Aorta (tissue), 5 donors: ENCODE measurements around the gene LIMS4. TPM values are rescaled to one million over a fixed set of nuclear protein-coding genes. Genes with fewer than 3 reads are reported as not detected.
A peak's percentile ranks its signal among the peaks of the same experiment; 100 is the strongest.
"Not testable (repeated sequence)": the region's sequence is repeated elsewhere in the genome, so short reads cannot be mapped to it uniquely, and the experiment has no call there.

ENCODE experiments used
- ATAC-seq: fragments of 200-7000 bp; cut with Tn5 transposase; one replicate; pipeline ENCODE4 v1.9.1; 2022; ENCODE audit warnings: moderate library complexity; ENCODE audit not compliant: low FRiP score
- DNase-seq, 2 donors: peaks; one replicate each; pipeline ENCODE4 v3.0.0-alpha.2; 2020
- H3K27ac ChIP-seq, 2 donors: one replicate each; pipeline ENCODE4 v1.5.1; 2013; ENCODE audit warnings: low read length in 2 of 2, mild to moderate bottlenecking in 2 of 2, moderate library complexity in 2 of 2, control low read depth in 1 of 2, inconsistent platforms in 1 of 2, low read depth in 1 of 2
- H3K27me3 ChIP-seq, 2 donors: one replicate each; pipeline ENCODE4 v1.6.1; 2013; ENCODE audit warnings: control low read depth in 1 of 2, low read length in 1 of 2, mild to moderate bottlenecking in 1 of 2, moderate library complexity in 1 of 2; ENCODE audit not compliant: insufficient read depth in 2 of 2, control insufficient read depth in 1 of 2
- H3K36me3 ChIP-seq, 2 donors: one replicate each; pipeline ENCODE4 v1.6.1; 2013; ENCODE audit warnings: control low read depth in 1 of 2, low read length in 1 of 2, mild to moderate bottlenecking in 1 of 2; ENCODE audit not compliant: insufficient read depth in 2 of 2, control insufficient read depth in 1 of 2
- H3K4me1 ChIP-seq, 2 donors: one replicate each; pipeline ENCODE4 v1.6.1; 2013; ENCODE audit warnings: low read length in 2 of 2, control low read depth in 1 of 2, mild to moderate bottlenecking in 1 of 2, moderate library complexity in 1 of 2; ENCODE audit not compliant: insufficient read depth in 2 of 2, control insufficient read depth in 1 of 2
- H3K4me3 ChIP-seq, 2 donors: one replicate each; pipeline ENCODE4 v1.5.1; 2013; ENCODE audit warnings: low read length in 2 of 2, control low read depth in 1 of 2, mild to moderate bottlenecking in 1 of 2
- H3K9me3 ChIP-seq: one replicate; pipeline ENCODE4 v1.6.1; 2013; ENCODE audit warnings: mild to moderate bottlenecking, low read length; ENCODE audit not compliant: control insufficient read depth
- WGBS, 2 donors: extraction: QIAGEN DNeasy Blood & Tissue Kit; methylation state at CpG; one replicate each; pipeline ENCODE4 v1.1.7; 2013; 5-methylcytosine and 5-hydroxymethylcytosine counted together
- intact Hi-C, 2 donors: fragments of 100-400 bp; cut with DNase I; formaldehyde crosslinking; loops; one replicate each; pipeline versions ENCODE4 v1.14.2 to v1.15.0; 2022
- polyA plus RNA-seq, 2 donors: library from polyadenylated mRNA; stranded (reverse); fragments of 200-250 nt; gene quantifications; one replicate each; pipeline ENCODE4 v1.2.3, GENCODE V29; 2013
- total RNA-seq, 2 donors: library from RNA; stranded (reverse); fragmentation: NEBNext Ultra II Directional; extraction: Animal tissue kit (Norgen Biotek cat#: 25700); gene quantifications; one replicate each; pipeline ENCODE4 v1.2.1, GENCODE V29; 2021
- donor health status: healthy with polysubstance abuse.
- donor health status: Bipolar disorder and iron deficiency.
- donor health status: DM: no; HTN: no; CAD: no.
- donor health status: DM: no; HTN: no; CAD: no.
- donor health status: DM: yes; HTN: yes; CAD: no.

The LIMS4 gene
- total and polyA plus RNA-seq, 4 donors, result 16.0 to 69.1 (median 19.8) TPM

DNA sequence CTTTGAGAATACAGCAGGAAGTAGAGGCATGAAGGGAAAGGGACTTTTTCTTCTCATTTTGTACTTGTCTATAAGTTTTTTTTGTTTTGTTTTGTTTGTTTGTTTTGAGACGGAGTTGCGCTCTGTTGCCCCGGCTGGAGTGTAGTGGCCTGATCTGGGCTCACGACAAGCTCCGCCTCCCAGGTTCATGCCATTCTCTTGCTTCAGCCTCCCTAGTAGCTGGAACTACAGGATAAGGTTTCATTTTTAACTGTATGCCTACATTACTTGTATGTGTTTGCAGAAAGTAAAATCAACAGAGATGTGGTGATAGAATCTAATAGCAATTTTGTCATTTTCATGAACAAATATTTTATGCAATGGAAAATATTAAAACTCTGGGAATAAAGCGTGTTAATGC lies 38.1 kb downstream of the LIMS4 start:
- H3K27ac ChIP-seq, ATAC-seq, H3K4me3 ChIP-seq, H3K4me1 ChIP-seq, DNase-seq, H3K9me3 ChIP-seq, intact Hi-C loops, H3K27me3 ChIP-seq, H3K36me3 ChIP-seq: not testable (repeated sequence)
- no CpG with 5 or more reads among the region's 6 CpGs for WGBS, 2 donors

DNA sequence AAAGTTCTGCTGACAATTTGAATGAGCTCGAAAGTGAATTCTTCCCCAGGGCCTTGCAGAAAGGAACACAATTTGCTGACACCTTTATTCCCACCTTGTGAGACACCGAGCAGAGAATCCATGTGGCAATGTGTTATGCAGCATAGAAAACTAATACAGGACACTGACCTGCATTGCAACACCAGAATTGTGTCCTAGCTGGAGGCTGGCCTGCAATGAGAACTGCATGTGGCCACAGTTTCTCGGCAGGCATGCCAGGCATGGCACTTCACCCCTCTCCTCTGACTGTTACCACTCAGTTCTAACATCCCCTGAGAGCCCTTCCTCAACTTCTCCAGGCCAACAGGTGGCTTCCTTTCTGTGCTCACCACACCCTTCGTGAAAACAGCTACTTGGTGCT lies 46.9 kb downstream of the LIMS4 start:
- ATAC-seq, H3K27me3 ChIP-seq, H3K4me3 ChIP-seq, H3K36me3 ChIP-seq, H3K27ac ChIP-seq, intact Hi-C loops, DNase-seq, H3K4me1 ChIP-seq, H3K9me3 ChIP-seq: not testable (repeated sequence)
- WGBS, 2 donors, result 97 to 100% methylated on average over 1 of the region's 4 CpGs

DNA sequence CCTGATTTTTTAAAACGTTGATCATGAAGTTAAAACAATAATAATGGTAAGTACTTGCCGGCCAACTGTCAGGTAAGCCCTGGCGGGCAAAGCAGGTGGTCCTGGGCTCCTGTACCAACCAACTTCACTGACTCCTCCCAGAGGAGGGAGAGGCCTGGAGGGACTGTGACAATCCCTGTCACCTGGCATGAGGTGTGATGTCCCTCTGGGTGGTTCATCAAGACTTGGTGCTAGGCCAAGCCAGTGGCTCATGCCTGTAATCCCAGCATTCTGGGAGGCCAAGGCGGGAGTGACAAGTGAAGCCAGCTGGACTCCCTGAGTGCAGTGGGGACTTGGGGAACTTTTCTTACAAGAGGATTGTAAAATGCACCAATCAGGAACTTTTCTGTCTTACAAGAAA lies 48.2 kb downstream of the LIMS4 start:
- H3K27me3 ChIP-seq, intact Hi-C loops, H3K36me3 ChIP-seq, H3K9me3 ChIP-seq, H3K4me3 ChIP-seq, H3K4me1 ChIP-seq, ATAC-seq, H3K27ac ChIP-seq, DNase-seq: not testable (repeated sequence)
- WGBS, 2 donors, result 100% methylated on average over 1 to 2 of the region's 4 CpGs

DNA sequence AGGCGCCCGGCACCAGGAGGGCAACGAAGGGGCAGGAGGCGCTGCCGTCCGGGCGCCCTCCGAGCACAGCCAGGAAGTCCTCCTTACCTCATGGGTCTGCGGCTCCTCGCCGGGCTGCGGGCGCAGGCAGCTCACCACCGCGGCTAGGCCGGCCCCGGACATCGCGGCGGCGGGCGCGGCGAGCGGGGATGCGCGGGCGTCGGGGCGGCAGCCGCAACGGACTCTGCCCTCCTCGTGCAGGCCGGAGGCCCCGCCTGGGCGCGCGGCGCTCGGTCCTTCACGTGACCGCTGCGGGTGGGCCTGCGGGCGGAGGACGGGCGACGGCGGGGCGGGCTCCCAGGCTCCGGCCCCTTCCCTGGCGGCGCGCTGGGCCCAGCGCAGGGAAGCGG lies 49.0 kb downstream of the LIMS4 start:
- H3K4me1 ChIP-seq, H3K4me3 ChIP-seq, DNase-seq, H3K9me3 ChIP-seq, intact Hi-C loops, H3K27me3 ChIP-seq, H3K27ac ChIP-seq, H3K36me3 ChIP-seq: not testable (repeated sequence)
- WGBS, 2 donors, result no CpG with 5 or more reads among the region's 56 CpGs
- peak; percentile 38 for ATAC-seq

DNA sequence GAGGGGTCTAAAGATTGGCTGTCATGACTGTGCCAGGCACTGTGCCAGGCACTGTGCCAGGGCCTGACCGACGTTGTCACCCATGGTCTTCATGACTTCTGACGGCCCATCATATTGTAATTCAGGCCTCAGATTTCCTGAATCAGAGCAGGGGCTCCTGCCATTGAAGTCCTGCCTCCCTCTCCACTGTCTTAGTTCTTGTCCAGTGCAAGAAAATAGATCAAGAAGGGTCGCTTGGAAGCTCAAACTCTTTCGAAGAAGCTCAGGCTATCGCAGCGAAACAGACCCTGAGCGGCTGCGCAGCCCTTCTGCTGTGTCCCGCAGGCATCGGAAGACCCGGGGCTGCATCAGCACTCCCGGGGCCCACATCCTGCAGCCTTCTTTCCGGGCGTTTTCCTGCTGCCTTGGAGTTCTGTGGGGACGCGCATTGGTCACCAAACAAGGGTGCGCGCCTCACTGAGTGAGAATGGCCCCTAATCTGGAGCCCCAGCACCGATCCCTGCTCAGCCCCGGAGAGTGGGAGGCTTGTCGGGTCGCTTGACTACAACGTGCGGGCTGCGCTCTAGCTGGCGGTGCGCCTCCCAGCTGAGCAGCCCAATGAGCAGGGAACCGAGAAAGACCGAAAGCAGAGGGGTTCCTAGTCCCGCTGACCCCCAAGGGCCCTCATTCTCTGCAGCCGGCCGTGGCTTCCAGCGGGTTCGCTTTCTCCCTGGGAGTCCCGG lies 49.6 kb downstream of the LIMS4 start:
- intact Hi-C loops, H3K4me3 ChIP-seq, DNase-seq, H3K4me1 ChIP-seq, H3K27me3 ChIP-seq, H3K36me3 ChIP-seq, ATAC-seq, H3K9me3 ChIP-seq, H3K27ac ChIP-seq: not testable (repeated sequence)
- WGBS, 2 donors, result no CpG with 5 or more reads among the region's 36 CpGs

DNA sequence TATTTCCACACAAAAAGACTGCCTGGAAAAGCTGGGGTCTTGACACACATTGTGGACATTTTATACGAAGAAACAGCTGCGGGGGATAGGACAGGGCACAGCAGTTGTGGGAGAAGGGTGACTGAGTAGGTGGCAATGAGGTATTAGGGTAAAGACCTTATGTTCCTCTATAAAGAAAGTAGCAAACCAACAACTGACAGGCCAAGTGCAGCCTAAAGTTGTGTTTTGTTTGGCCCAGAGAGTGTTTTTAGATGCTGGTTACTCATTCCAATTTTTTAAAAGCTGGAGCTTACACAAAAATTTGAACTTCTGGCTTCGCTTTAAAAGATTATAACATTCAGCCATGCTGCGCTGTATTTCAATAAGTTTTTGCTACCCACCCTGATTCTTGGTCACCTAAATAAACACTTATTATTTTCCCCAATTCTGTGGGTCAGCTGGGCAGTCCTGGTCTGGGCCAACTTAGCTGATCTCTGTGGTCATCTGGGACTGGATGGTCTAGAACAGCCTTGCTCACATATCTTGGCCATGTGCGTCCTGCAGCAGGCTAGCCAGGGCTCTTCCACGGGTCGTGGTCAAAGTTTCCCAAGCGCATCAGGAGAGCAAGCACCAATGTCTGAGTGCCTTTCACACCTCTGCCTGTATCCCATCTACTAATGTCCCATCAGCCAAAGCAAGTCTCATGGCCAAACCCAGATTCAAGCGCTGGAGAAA lies 51.8 kb downstream of the LIMS4 start:
- H3K9me3 ChIP-seq, H3K27ac ChIP-seq, intact Hi-C loops, ATAC-seq, DNase-seq, H3K4me3 ChIP-seq, H3K36me3 ChIP-seq, H3K4me1 ChIP-seq, H3K27me3 ChIP-seq: not testable (repeated sequence)
- WGBS, 2 donors, result no CpG with 5 or more reads among the region's 9 CpGs

DNA sequence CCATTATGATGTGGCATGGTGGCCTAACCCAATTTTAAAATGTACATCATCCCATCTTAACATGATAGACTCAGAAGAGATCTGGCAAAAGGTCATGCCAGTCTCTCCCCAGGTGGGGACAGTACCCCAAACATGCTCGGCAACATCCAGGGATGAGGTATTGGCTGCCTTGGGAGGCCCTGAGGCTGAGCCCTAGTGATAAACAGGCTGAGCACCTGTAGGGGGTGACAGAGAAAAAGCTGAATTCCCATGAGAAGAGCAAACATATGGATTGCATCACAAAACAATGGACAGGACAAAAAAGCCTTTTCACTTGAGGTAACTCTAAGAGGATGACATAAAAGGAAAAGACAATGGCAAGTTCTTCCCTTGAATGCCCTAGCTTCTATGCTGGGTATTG lies 65.5 kb downstream of the LIMS4 start:
- H3K9me3 ChIP-seq, H3K4me1 ChIP-seq, H3K36me3 ChIP-seq, ATAC-seq, H3K27ac ChIP-seq, DNase-seq, intact Hi-C loops, H3K4me3 ChIP-seq, H3K27me3 ChIP-seq: not testable (repeated sequence)
- WGBS, 2 donors, result no CpG with 5 or more reads among the region's 1 CpG

DNA sequence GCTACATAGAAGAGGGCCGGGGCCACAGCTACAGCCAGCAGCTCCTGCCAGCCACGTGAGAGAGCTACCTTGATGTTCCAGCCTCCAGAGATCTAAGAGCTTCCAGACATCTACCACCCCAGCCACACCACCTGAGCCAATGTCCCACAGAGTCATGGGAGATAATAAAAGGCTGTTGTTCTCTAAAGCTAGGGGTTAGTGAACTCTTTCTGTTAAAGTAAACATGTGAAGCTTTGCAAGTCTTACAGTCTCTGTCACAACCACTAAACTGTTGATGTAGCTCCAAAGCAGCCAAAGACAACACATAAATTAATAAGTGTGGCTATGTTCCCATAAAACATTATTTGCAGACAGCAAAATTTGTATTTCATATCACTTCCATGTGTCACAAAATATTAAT lies 67.6 kb downstream of the LIMS4 start:
- H3K9me3 ChIP-seq, H3K4me1 ChIP-seq, DNase-seq, intact Hi-C loops, H3K36me3 ChIP-seq, H3K27ac ChIP-seq, H3K27me3 ChIP-seq, H3K4me3 ChIP-seq: not testable (repeated sequence)
- no CpG with 5 or more reads among the region's 2 CpGs for WGBS, 2 donors
- ATAC-seq, result peak; percentile 56

DNA sequence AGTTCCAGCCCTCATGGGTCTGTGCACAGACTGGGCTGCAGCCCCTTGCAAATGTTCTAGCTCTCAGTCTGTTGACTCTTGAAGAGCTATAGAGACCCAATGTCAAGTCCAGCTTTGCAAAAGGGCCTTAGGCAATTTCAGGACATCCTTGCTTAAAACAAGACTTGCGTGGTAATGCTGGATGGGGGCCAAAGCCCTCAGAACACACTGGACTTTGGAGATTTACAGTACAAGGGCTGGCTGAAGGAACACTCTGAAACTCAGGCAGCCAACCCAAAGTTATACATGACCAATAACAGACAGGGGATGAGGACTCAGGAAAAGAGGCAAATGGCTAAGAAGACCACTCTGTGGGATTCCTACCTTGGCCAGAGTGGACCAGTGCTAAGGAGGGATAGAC lies 68.4 kb downstream of the LIMS4 start:
- H3K9me3 ChIP-seq, H3K27me3 ChIP-seq, H3K36me3 ChIP-seq, H3K27ac ChIP-seq, DNase-seq, ATAC-seq, H3K4me1 ChIP-seq, H3K4me3 ChIP-seq, intact Hi-C loops: not testable (repeated sequence)
- WGBS, 2 donors, result no CpG with 5 or more reads among the region's 1 CpG
